ENCODE results near the gene PFDN2.
A peak's percentile ranks its signal among the peaks of the same experiment; 100 is the strongest.
"Not testable (repeated sequence)": the region's sequence is repeated elsewhere in the genome, so short reads cannot be mapped to it uniquely, and the experiment has no call there.

PFDN2 gene

DNA sequence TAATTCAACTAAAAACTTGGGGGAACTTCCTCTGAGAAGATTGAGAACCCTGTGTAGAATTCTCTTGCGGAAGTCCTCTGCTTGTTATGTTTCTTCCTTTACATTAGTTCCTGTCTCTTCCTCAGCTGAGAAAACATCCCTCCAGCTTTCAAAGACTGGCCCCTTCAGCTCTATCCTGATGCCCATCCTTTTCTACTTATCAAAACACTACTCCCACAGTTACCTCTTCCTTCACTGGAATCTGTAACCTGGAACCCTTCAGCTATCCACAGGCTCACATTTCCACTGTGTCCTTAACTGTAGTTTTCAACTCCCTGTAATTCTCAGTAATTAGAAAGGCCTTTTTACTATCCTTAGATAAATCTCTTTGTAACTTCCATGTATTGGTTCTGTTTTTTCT is 20.6 kb upstream of the PFDN2 start:
- no peak for DNase-seq (ENCODE audit: low spot score)

DNA sequence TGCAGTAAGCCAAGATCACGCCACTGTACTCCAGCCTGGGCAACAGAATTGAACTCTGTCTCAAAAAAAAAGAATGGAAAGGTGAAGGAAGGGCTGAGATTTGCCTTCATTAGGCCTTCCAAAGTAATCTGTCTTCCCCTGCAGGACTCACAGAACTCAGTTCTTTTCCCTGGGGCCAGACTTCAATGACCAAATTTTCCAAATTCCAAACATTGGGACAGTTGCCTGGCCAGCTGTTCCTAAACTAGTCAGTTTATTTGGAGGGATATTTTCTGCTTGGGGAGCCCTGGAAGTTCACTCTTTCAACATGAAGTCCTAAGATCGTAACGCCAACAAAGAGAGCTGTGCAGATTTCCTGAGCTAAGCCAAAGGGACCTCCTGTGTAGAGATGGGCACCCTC is 20.0 kb upstream of the PFDN2 start:
- DNase-seq (ENCODE audit: low spot score), result no peak

DNA sequence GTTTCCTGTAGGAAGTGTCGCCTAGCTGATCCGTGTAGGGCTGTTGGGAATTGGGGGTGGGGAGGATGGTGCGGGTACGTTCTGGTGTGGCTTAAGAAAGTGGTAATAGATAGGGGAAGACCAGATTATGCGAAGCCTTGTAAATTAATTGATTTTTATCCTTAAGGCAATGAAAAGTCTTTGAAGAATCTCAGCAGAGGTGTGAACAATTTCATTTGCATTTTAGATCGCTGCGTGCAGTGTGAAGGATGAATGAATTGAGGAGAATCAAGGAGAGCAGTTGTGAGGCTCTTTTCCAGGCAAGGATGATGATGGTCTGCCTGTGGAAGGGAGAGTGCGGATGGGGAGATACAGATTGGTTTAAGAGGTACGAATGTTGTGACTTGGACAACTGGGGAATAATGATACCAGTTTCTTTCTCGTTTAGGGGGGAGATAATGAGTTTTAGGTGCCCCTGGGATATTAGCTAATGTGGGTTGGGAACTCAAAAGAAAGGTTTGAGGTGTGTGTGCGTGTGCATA is 15.4 kb upstream of the PFDN2 start:
- DNase-seq (ENCODE audit: low spot score), result no peak

DNA sequence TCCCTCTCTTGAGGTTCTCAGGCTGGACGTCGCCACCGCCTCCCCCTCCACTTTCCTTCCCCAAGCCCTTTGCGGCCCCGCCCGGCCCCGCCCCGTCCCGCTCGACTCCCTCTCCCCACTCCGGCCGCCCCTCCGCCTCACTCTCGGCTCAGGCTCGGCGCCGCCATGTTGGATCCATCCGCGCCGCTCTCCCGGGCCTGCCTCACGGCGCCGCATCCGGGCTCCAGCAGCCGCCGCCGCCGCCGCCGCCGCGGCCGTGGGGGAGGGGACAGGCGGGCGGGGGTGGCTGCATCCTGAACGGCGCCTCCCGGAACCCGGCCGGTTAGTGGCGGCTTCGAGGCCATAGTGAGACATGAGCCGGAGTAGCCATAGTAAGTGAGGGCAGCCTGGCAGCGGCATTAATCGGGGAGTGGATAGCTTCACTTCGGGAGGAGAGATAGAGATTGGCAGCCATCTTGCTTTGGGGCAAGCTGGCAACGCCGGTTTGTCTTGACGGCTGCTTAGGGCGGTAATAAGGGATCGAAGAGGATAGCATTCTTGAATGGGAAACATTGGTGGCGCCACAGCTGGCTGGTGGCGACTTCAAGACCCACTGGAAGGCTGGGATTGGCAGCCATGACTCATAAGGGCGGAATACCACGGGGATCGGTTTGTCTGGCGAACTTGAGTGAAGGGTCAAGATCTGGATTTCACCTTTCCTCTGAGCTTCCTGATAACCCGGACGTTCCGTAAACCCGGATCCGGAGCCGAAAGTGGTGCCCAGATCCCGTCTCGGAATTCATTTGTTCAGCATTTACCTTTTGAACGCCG is 14.8 kb upstream of the PFDN2 start, which contains the start of gene DEDD:
TSS of gene DEDD (minus strand) at position 258 of the 810 bp plus-strand sequence. CDS start 8,205 bp downstream, outside the sequence.
- DNase-seq (ENCODE audit: low spot score), result peak; percentile 98

DNA sequence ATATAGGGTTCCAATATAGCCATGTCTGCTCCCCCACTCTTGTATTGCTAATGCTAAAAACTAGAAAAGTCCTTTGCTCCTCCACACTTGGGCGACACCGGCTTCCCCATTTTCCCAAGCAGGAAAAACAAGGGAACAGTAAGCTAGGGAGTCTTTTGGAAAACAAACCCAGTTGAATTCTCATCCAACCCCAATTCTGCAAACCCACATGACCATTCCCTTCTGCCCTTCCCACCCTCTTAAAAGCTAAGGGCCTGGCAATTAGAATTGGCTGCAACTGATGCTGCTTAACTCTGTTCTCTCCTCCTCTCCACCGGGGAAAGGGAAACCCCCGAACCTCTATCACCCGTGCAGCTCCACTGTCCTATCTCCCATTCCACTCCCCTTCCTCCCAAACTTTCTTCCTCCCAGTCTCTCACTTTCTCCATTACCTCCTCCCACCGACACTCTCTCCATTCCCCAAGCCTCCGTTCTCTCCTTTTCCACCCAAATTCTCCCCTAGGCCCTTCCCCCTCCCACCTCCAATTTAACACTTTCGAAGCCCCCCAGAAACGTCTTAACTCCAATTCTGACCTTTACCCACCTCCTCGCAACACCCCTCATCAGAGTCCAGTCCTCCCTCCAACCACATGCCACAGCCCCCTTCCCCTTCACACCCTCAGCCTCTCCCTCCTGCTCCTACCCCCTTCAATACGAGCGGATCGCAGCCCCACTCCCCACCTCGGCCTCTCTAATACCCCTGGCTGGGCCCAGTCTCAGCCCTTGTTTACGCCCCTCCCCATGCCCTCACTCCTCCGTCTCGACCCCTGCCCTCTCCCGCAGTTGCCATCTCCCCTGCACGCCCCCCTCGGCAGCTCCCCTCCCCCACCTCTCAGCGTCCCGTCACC is 13.9 kb upstream of the PFDN2 start:
- DNase-seq (ENCODE audit: low spot score), result peak; percentile 32

DNA sequence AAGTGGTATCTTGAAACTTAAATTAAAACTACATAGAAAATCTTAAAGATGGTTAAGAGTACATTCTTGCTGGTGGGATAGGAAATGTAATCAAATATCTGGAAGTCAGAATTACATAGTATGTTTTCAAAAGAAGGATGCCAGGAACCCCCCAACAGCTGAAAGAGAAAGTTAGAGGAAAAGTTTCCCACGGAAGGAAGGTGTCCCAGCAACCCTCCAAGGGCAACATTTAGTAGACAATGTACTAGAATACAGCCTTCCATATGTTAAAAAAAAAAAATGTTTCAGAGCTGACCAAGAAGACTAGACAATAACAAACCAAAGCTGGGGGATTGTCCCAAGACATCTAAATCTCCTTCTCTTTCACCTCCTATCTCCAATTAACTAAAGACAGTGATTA is 12.4 kb upstream of the PFDN2 start:
- no peak for DNase-seq (ENCODE audit: low spot score)

DNA sequence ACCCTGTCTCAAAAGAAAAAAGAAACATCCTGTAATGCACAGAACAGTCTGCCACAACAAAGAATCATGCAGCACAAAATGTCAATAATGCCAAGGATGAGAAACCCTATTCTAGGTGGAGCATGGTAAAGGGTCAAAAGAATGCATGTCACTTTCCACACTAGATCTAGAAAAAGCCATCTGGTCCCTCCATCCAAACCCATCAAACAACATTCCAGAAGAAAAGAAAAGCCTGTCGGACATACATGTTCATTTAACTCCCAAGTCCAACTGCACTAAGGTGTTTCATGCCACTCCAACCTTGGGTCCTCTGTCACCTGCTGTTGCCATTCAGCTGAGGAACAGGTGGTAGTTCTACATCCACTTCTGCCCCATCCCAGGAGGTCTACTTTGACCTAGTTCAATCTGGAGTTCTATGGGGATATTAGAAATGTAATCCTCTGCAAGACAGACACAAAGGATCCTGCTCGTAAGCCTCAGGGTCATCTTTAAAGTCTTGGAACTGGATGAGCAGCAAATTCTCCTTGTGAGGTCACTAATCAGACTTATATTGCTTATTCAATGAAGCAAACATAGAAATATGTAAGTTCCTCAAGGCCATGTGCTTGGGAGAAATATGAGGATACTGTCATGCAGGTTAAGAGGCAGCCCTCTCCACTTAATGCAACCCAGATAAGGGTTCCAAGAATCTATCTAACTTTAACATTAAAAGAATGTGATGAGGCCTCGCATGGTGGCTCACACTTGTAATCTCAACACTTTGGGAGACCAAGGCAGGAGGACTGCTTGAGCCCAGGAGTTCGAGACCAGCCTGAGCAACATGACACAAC is 11.0 kb upstream of the PFDN2 start:
- DNase-seq (ENCODE audit: low spot score), result no peak

DNA sequence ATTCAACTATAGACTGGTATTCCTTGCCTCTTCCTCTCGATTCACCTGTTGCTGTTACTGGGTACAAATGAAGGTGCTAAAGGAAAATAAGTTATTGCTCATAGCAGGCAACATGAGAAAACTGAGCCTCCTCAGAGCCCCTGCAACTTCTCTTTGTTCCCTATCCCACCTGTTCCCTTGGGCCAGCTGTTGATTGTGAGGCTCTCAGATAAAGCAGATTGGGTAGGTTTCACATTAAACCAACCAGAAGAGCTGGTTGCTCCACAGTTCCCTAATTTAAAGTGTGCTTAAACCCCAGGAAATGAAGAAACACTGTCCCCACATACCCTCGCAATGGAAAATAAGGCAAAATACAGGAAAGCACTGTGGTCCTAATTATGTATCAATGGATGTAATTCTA is 9.8 kb upstream of the PFDN2 start:
- DNase-seq (ENCODE audit: low spot score), result no peak

DNA sequence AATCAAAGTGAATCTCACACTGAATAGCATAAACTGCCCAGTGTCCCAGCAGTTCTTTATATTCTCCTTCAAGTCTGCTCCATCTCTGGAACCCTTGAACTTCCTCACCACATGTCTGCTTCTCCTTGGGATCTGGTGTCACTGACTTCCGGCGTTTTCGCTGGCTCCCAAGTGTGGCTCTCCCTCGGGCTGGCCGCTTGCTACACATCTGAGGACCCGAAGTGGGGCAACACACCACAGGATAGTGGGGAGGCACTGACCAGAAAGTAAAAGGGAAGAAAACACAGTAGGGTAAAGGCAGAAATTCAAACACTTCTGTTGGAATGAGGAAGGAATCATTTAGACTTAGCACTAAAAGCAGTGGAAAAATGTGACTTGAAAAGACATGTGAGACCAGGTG is 5.1 kb upstream of the PFDN2 start:
- DNase-seq (ENCODE audit: low spot score), result no peak

DNA sequence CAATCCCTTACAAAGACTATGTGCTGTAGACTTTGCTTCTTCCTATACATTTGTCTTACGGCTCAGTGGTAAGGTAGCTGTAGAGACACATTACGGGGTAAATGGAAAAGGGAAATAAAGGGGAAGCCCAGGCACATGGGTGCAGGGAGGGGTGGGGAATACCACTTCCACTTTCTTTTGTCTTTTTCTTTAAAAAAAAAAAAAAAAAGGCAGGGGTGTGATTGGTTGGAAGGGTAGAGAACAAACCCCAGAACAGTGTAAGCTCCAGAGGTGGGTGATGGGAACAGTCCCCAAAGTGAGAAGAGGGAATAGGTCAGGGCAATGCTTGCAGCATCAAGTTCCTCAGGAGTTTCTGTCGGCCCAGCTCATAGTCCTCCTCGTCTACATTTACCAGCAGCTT is 4.0 kb upstream of the PFDN2 start:
- no peak for DNase-seq (ENCODE audit: low spot score)

DNA sequence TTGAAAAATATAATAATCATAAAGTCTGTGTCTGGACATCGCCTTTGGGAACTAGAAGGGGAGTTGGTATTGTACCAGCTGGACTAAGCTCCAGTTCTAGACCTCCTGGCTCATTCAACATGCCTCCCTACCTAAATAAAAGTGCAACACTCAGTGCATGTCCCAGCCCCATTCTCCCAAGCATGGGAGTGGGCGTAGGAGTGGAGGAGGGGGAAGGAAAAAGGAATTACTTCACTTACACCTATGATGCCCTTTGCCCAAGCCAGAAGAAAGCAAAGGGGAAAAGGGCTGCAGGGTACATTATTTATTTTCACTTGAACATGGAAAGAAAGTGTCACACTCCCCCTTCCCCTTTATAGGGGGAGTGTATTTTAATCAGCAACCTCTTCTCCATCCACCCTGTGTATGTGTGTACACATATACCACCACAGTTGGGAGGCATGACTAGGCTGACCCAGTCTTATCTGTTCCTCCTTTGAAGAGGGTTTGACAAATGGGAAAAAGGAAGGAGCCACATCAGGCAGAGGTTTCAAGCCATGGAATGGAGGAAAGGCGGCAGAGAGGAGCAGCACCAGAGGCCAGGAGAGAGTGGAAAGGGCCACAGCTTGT is 3.3 kb upstream of the PFDN2 start:
- no peak for DNase-seq (ENCODE audit: low spot score)

DNA sequence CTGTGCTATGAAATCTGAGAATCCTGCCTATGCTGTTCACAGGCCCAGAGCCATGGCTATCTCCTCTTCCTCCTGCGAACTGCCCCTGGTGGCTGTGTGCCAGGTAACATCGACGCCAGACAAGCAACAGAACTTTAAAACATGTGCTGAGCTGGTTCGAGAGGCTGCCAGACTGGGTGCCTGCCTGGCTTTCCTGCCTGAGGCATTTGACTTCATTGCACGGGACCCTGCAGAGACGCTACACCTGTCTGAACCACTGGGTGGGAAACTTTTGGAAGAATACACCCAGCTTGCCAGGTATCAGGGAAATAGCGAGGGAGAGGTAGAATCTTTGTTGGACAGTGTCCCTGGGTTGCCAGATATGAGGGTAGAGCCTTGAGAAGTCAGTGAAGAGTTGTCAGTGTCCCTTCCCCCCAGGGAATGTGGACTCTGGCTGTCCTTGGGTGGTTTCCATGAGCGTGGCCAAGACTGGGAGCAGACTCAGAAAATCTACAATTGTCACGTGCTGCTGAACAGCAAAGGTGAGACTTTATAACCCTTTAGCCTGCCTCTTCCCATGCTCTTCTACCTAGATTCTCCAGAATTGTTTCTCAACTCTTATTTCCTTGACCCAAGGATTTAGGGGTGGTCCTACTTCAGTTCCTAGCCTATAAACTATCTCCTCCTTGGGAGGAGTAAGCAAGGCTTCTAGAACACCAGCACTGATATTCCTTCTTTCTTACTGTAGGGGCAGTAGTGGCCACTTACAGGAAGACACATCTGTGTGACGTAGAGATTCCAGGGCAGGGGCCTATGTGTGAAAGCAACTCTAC is 1.5 kb upstream of the PFDN2 start:
- peak; percentile 66 for DNase-seq (ENCODE audit: low spot score)

DNA sequence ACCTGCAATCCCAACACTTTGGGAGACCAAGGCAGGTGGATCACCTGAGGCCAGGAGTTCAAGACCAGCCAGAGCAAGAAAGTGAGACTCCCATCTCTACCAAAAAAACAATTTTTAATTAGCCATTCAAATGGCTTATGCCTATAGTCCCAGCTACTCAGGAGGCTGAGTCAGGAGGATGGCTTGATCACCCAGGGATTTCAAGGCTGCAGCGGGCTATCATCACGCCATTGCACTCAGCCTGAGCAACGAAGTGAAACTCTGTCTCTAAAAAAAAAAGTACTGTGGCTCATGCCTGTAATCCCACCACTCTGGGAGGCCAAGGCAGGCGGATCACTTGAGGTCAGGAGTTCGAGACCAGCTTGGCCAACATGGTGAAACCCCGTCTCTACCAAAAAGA is 1.9 kb downstream of the PFDN2 start:
- not testable (repeated sequence) for DNase-seq (ENCODE audit: low spot score)

DNA sequence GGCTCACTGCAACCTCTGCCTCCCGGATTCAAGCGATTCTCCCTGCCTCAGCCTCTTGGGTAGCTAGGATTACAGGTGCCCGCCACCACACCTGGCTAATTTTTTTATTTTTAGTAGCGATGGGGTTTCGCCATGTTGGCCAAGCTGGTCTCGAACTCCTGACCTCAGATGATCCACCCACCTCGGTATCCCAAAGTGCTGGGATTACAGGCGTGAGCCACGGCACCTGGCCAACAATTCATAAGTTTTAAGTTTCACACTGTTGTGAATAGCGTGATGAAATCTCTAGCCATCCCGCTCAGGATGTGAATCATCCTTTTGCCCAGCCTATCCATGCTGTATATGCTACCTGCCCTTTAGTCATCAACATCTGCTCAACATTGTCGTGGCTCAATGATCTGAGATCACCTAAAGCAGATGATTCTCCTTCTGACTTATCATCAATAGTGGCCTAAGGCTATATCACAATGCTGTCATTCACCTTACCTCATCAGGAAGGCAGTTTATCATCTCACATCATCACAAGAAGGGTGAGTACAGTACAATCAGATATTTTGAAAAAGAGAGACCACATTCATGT is 2.6 kb downstream of the PFDN2 start:
- DNase-seq (ENCODE audit: low spot score), result no peak

DNA sequence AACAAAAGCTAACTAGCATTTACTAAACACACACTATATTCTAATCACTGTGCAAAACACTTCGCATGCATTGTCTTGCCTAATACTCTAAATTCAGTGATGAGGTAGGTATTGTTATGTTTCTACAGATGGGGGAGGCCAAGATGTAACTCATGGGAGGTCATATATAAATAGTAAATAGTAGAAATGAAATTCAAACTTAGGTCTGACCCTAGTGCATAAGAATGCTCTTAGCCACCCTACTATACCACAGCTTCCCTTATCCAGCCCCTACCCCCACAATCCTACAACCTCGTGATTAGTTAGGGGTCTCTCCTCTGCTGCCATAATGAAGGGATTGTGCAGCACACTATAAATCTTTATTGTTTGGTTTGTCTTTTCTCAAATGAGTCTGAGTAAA is 3.3 kb downstream of the PFDN2 start:
- DNase-seq (ENCODE audit: low spot score), result no peak

DNA sequence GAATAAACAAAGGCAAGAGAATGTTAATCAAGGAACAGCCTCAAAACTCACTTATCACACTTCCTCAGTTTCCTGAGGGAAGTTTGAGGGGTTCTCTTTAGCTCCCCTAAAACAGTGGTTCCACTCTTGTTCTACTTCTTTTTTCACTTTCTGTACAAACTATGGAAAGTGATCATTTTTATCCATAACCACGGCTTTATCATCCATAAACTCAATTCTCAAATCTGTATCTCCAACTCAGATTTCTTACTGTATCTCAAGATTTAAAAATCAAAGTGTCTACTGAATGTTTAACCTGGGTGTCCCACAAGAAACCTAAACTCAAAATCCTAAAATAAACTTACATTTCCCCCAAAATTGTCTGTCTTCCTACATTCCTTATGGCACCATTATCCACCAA is 3.9 kb downstream of the PFDN2 start:
- DNase-seq (ENCODE audit: low spot score), result no peak

DNA sequence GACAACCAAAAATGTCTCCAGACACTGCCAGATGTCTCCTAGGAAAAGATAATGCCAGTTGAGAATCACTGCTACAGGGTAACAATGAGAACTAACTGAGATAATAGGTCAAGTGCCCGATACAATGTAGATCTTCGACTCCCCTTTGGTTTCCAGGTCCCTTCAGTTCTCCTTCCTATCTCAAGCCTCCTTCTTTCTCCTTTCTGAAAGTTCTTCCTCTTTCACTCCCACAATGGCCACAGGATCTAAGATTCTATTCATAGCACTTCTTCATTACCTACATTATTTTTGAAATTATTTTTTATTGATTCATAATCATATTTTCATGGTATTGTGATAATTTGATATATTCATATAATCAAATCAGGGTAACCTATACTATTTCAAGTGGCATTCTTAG is 6.3 kb downstream of the PFDN2 start:
- no peak for DNase-seq (ENCODE audit: low spot score)

DNA sequence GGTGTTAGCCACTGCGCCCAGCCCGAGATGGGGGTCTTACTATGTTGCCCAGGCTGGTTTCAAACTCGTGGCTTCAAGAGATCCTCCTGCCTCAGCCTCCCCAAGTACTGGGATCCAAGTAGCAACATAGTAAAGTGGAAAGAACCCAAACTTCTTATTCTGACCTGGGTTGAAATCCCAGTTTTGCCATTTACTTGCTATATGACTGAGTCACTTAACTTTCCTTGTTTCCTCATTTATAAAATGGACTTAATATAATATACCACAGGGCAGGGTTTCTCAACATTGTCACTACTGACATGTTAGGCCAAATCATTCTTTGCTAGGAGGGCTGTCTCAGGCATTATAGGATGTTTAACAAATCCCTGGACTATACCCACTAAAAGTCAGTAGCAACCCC is 6.7 kb downstream of the PFDN2 start:
- no peak for DNase-seq (ENCODE audit: low spot score)

DNA sequence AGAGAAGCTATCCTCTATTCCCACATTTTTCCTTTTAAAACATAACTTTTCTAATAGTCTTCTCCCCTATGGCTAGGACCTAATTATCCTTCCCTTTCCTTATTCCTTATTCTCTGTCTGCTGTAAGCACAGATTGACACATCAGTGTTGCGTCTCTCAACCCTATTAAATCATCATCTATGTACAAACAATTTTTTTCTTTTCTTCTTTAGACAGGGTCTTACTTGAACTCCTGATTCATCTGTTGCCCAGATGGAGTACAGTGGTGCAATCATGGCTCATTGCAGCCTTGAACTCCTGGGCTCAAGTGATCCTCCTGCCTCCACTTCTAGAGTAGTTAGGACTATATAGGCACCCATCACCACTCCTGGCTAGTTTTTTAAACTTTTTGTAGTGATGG is 11.4 kb downstream of the PFDN2 start:
- no peak for DNase-seq (ENCODE audit: low spot score)

DNA sequence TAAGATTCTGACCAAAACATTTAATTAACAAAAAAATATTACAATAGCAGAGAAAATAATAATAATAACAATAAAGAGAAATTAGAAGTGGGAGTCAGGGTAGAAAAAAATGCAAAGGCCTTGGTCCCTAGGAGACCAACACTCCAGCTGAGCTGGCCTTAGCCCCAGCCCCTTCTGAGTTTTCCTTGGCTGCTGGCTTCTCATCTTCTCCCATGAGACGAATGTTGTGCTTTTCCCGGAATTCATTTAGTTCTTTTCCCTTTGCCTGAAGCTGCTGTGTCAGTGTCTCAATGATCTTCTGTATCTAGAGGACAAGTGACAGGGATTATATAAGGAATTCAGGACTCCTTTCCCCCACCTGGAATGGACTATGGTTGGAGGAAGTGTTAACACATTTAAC is 17.3 kb downstream of the PFDN2 start:
- DNase-seq (ENCODE audit: low spot score), result no peak
